Tibial nerve (tissue), 4 donors: Measurements from ENCODE around the gene NSUN2.

Experiments
- EP300 ChIP-seq, 2 donors: sonication (generic); formaldehyde crosslinking; IDR thresholded peaks; one replicate each; pipeline ENCODE4 v1.6.1; 2017; ENCODE audit warnings: antibody characterized with exemption in 2 of 2, mild to moderate bottlenecking in 1 of 2
- POLR2A ChIP-seq, 2 donors: fragments of 450-650 bp; IDR thresholded peaks; one replicate each; pipeline ENCODE4 v1.6.1; 2017; ENCODE audit warnings: antibody characterized with exemption in 2 of 2, mild to moderate bottlenecking in 2 of 2, moderate library complexity in 2 of 2
- TF ChIP-seq, protein P1 (sequence below), 5 experiments: fragments of 200-600 bp in 3 of 5; fragments of 450-650 bp in 2 of 5; sonication (generic) in 3 of 5; IDR thresholded peaks; one replicate each; pipeline ENCODE4 v1.5.1; 2016 to 2019; ENCODE audit warnings: antibody characterized with exemption in 5 of 5, mild to moderate bottlenecking in 3 of 5, moderate library complexity in 2 of 5

DNA sequence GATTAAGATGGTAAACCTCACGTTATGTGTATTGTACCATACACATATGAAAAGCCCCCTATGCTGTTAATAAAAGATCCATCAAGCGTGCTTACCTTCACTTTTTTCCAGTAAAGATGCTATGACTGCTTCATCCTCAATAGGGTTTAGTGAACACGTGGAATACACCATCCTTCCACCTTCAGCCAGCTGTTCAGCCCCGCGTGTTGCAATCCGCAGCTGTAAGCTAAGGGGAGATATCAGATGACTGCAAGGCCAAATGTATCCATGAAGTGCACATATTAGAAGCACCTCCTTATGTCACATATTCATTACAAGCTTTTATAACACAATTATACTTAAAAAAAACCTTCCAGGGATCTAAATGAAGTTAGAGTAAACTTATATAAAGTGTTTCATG is 16.2 kb downstream of the NSUN2 start:
- TF ChIP-seq, protein P1, sequence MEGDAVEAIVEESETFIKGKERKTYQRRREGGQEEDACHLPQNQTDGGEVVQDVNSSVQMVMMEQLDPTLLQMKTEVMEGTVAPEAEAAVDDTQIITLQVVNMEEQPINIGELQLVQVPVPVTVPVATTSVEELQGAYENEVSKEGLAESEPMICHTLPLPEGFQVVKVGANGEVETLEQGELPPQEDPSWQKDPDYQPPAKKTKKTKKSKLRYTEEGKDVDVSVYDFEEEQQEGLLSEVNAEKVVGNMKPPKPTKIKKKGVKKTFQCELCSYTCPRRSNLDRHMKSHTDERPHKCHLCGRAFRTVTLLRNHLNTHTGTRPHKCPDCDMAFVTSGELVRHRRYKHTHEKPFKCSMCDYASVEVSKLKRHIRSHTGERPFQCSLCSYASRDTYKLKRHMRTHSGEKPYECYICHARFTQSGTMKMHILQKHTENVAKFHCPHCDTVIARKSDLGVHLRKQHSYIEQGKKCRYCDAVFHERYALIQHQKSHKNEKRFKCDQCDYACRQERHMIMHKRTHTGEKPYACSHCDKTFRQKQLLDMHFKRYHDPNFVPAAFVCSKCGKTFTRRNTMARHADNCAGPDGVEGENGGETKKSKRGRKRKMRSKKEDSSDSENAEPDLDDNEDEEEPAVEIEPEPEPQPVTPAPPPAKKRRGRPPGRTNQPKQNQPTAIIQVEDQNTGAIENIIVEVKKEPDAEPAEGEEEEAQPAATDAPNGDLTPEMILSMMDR (IDR thresholded peaks at IDR 0.05): no peak
- TF ChIP-seq EP300 (IDR thresholded peaks at IDR 0.05) (no peak), POLR2A (IDR thresholded peaks at IDR 0.05) (no peak)
